ENCODE results near the gene IL12RB2.

Gene IL12RB2

DNA sequence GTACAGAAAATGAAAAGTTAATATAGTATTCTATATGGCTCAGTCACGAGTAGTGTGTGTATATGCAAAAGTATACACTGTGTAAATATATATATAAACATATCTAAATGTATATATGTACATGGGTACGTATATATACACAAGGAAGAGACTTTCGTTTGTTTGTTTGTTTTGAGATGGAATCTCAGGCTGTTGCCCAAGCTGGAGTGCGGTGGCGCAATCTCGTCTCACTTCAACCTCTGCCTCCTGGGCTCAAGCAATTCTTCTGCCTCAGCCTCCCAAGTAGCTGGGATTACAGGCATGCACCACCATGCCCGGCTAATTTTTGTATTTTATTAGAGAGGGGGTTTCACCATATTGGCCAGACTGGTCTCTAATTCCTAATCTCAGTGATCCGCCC is 16.4 kb downstream of the IL12RB2 start:
- no peaks in the 10 kb centered on the region for H3K9me3 Mint-ChIP-seq
- H3K27ac Mint-ChIP-seq, result no peak overlapping the region
- H3K4me1 Mint-ChIP-seq, result no peaks in the 10 kb centered on the region
- H3K27me3 Mint-ChIP-seq (ENCODE audit: low read depth), result peaks cover 3% of the 10 kb centered on the region
- TF ChIP-seq, protein P1, sequence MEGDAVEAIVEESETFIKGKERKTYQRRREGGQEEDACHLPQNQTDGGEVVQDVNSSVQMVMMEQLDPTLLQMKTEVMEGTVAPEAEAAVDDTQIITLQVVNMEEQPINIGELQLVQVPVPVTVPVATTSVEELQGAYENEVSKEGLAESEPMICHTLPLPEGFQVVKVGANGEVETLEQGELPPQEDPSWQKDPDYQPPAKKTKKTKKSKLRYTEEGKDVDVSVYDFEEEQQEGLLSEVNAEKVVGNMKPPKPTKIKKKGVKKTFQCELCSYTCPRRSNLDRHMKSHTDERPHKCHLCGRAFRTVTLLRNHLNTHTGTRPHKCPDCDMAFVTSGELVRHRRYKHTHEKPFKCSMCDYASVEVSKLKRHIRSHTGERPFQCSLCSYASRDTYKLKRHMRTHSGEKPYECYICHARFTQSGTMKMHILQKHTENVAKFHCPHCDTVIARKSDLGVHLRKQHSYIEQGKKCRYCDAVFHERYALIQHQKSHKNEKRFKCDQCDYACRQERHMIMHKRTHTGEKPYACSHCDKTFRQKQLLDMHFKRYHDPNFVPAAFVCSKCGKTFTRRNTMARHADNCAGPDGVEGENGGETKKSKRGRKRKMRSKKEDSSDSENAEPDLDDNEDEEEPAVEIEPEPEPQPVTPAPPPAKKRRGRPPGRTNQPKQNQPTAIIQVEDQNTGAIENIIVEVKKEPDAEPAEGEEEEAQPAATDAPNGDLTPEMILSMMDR (IDR thresholded peaks at IDR 0.05; ENCODE audit: unreplicated experiment in 3 of 3), result no peak
- no peak overlapping the region for H3K4me3 Mint-ChIP-seq
- H3K36me3 Mint-ChIP-seq (ENCODE audit: low read depth), result no peaks in the 10 kb centered on the region

DNA sequence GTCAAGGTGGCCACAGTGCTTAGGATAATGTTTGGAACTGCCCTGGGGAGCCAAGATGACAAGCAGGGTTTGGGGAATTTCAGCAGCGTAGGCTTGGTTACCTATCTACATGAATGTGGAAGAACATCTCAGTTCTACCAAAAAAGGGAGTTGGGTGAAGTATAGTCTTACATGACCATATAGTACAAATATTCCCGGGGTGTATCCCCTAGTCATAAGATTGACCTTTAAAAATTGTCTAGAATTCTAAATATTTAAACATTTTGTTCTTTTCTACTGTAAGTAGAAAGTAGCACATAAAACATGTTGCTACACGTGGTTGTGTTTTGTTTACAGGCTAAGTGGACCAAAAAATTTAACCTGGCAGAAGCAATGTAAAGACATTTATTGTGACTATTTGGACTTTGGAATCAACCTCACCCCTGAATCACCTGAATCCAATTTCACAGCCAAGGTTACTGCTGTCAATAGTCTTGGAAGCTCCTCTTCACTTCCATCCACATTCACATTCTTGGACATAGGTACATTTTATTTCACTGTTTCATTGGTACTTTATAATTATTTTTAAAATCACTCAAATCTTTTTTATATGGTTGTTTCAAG is 20.3 kb downstream of the IL12RB2 start:
- H3K36me3 Mint-ChIP-seq (ENCODE audit: low read depth), result no peaks in the 10 kb centered on the region
- TF ChIP-seq, protein P1 (IDR thresholded peaks at IDR 0.05; ENCODE audit: unreplicated experiment in 3 of 3), result no peak
- no peaks in the 10 kb centered on the region for H3K4me1 Mint-ChIP-seq
- peaks cover 4% of the 10 kb centered on the region for H3K27me3 Mint-ChIP-seq (ENCODE audit: low read depth)
- H3K4me3 Mint-ChIP-seq, result no peak overlapping the region
- H3K9me3 Mint-ChIP-seq, result no peaks in the 10 kb centered on the region
- no peak overlapping the region for H3K27ac Mint-ChIP-seq

DNA sequence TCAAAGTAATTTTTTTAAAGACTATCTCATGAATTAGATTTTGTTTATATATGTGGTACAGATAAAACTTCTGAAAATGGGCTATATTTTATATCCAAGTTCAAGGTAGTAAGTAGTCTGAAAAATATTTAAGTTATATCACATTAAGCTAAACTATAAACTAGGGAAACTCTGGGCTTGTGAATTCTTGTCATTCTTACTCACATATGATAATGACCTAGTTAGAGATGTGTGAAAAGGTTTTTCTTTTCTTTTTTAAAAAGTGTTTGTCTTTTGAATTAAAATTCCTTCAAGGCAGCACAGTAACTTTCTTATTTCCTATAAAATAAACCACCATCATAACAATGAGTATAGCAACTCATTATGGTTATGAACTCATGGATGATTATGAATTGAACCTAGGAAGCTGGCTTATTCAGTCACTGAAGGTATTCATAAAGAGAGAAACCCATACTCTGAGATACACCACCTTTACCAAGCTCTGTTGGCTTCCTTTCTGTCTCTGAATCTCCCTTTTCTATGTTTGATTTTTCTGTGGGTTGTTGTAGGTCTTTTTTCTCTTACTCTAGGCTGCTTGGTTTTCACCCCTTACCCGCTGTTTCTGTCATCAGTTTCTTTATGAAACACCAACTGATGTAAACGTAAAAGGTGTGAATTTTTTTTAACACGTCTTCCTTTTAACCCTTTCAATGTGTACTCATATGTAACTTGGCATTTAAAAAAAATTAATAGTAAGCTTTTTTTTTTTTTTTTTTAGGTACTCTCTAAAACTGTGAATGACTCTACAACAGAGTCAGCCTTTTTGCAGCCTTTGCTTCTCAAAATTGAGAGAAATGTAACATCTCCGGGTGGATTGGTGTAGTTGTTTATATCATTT is 25.2 kb downstream of the IL12RB2 start:
- H3K4me1 Mint-ChIP-seq, result no peaks in the 10 kb centered on the region

DNA sequence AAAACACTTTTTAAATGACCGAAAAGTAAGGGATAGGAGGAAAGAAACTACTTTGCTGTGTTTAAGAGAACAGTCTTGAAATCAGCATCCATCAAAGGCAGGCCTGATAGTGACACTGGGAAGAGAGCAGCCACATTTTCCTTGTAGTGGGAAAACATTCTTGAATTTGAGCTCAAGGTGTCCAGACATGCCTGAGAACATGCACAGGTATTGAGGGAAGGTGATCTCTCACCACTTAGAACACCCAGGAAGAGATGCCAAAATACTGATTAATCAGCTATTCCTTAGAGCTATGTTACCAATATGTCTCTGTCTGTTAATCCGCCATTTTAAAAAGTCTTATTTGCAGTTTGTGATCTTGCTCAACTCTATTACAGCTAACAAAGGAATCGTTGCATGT is 25.9 kb downstream of the IL12RB2 start:
- no peaks in the 10 kb centered on the region for H3K36me3 Mint-ChIP-seq (ENCODE audit: low read depth)
- H3K4me3 Mint-ChIP-seq, result no peak overlapping the region
- peaks cover 4% of the 10 kb centered on the region for H3K27me3 Mint-ChIP-seq (ENCODE audit: low read depth)
- no peaks in the 10 kb centered on the region for H3K9me3 Mint-ChIP-seq
- H3K4me1 Mint-ChIP-seq, result no peaks in the 10 kb centered on the region
- TF ChIP-seq, protein P1 (IDR thresholded peaks at IDR 0.05; ENCODE audit: unreplicated experiment in 3 of 3), result no peak
- H3K27ac Mint-ChIP-seq, result no peak overlapping the region

More for the DNA sequence above, 25.2 kb downstream of the IL12RB2 start:
- Mint-ChIP-seq H3K36me3 (ENCODE audit: low read depth) (no peaks in the 10 kb centered on the region), H3K27me3 (ENCODE audit: low read depth) (peaks cover 4% of the 10 kb centered on the region), H3K4me3 (no peak overlapping the region), H3K9me3 (no peaks in the 10 kb centered on the region), H3K27ac (no peak overlapping the region)
- TF ChIP-seq, protein P1 (IDR thresholded peaks at IDR 0.05; ENCODE audit: unreplicated experiment in 3 of 3), result no peak

DNA sequence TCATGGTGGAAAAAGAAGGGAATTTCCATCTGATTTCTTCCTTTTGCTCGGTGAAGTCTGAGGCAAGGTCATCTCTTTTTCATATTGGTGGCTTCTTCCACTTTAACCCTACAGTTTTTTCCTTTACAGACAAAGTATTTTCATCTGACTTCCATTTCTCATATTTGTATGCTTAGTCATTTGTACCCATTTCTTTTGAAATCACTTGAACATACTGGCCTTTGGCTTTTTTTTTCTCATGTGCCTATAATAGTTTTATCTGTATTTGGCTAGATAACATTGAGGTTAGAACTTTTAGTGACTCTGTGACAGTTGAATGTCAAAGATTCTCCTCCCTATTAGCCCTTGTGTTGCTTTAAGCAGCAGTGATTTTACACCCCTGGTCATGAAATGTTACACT is 27.7 kb downstream of the IL12RB2 start:
- TF ChIP-seq, protein P1 (IDR thresholded peaks at IDR 0.05; ENCODE audit: unreplicated experiment in 3 of 3), result no peak
- peaks cover 7% of the 10 kb centered on the region for H3K4me1 Mint-ChIP-seq
- no peaks in the 10 kb centered on the region for H3K27me3 Mint-ChIP-seq (ENCODE audit: low read depth)
- H3K4me3 Mint-ChIP-seq, result no peak overlapping the region
- H3K9me3 Mint-ChIP-seq, result no peaks in the 10 kb centered on the region
- no peak overlapping the region for H3K27ac Mint-ChIP-seq
- no peaks in the 10 kb centered on the region for H3K36me3 Mint-ChIP-seq (ENCODE audit: low read depth)
